Measurements from ENCODE around the gene RBM20. TPM values are rescaled to one million over a fixed set of nuclear protein-coding genes. Genes with fewer than 3 reads are reported as not detected.
"Not testable (repeated sequence)": the region's sequence is repeated elsewhere in the genome, so short reads cannot be mapped to it uniquely, and the experiment has no call there.

Gene RBM20
- polyA plus RNA-seq, 1 donor (not counting 4 experiments of a cell fraction or from before 2014, with no cell fraction given) = 0.01 TPM

- TF ChIP-seq, protein P1, sequence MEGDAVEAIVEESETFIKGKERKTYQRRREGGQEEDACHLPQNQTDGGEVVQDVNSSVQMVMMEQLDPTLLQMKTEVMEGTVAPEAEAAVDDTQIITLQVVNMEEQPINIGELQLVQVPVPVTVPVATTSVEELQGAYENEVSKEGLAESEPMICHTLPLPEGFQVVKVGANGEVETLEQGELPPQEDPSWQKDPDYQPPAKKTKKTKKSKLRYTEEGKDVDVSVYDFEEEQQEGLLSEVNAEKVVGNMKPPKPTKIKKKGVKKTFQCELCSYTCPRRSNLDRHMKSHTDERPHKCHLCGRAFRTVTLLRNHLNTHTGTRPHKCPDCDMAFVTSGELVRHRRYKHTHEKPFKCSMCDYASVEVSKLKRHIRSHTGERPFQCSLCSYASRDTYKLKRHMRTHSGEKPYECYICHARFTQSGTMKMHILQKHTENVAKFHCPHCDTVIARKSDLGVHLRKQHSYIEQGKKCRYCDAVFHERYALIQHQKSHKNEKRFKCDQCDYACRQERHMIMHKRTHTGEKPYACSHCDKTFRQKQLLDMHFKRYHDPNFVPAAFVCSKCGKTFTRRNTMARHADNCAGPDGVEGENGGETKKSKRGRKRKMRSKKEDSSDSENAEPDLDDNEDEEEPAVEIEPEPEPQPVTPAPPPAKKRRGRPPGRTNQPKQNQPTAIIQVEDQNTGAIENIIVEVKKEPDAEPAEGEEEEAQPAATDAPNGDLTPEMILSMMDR (optimal IDR thresholded peaks at IDR 0.05 in 1 of 3, IDR thresholded peaks at IDR 0.05 in 1 of 3, conservative IDR thresholded peaks at IDR 0.05 in 1 of 3; ENCODE audit: extremely low read depth in 1 of 3, insufficient read depth in 2 of 3, low read length in 3 of 3) = no peak
- no peak for TF ChIP-seq EZH2 (IDR thresholded peaks at IDR 0.05; ENCODE audit: low read length)
- Histone ChIP-seq H3K4me2 (ENCODE audit: control insufficient read depth, extremely low read depth, insufficient read depth, low read depth, low read length) (peak overlapping the region; percentile 52), H3K27ac (ENCODE audit: control insufficient read depth, insufficient read depth, low read length) (peak overlapping the region; percentile 54), H3K27me3 (ENCODE audit: control insufficient read depth, extremely low read depth, insufficient read depth, low read length) (no peaks in the 10 kb centered on the region), H3K4me1 (ENCODE audit: control insufficient read depth, extremely low read depth, insufficient read depth, low read length) (peaks cover 14% of the 10 kb centered on the region), H3K4me3 (ENCODE audit: control insufficient read depth in 2 of 3, extremely low read depth in 1 of 3, insufficient read depth in 2 of 3, low read depth in 1 of 3, low read length in 3 of 3) (no peak overlapping the region), H2AFZ (ENCODE audit: control insufficient read depth, low read length) (peak overlapping the region; percentile 82), H3K9me3 (ENCODE audit: control insufficient read depth, low read depth, low read length) (no peaks in the 10 kb centered on the region), H4K20me1 (ENCODE audit: control insufficient read depth, extremely low read depth, insufficient read depth, low read length) (no peaks in the 10 kb centered on the region), H3K9ac (ENCODE audit: control insufficient read depth, extremely low read depth, insufficient read depth, low read length) (peak overlapping the region; percentile 56), H3K36me3 (ENCODE audit: control insufficient read depth in 2 of 2, extremely low read depth in 1 of 2, insufficient read depth in 2 of 2, low read length in 2 of 2) (no peaks in the 10 kb centered on the region), H3K9me1 (ENCODE audit: control insufficient read depth, extremely low read depth, insufficient read depth, low read length) (no peaks in the 10 kb centered on the region), H3K79me2 (ENCODE audit: control insufficient read depth, insufficient read depth, low read length) (no peaks in the 10 kb centered on the region)
- peak; percentile 33 for DNase-seq (ENCODE audit: low read depth, low spot score)
- dilution Hi-C loops (cut with MboI; ENCODE audit: extremely low pct_ligation_motif_present, low sequenced_read_pairs) = no loop called here
- FAIRE-seq = peak; percentile 92
Measured at GRCh38 chr10:110664483-110665420, 20.6 kb downstream of the RBM20 start.

DNA sequence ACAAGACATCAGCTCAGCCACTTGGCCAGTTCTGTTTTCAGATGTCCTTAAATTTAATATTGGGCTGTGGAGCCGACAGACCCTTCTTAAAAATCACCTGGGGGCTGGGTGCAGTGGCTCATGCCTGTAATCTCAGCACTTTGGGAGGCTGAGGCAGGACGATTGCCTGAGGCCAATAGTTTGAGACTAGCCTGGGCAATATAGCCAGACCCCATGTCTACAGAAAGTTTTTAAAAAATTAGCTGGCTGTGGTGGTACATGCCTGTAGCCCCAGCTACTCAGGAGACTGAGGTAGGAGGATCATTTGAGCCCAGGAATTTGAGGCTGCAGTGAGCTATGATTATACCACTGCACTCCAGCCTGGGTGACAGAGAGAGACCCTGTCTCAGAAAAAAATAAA lies 22.1 kb downstream of the RBM20 start:
- DNase-seq (ENCODE audit: low read depth, low spot score); H3K36me3 ChIP-seq (ENCODE audit: control insufficient read depth in 2 of 2, extremely low read depth in 1 of 2, insufficient read depth in 2 of 2, low read length in 2 of 2); FAIRE-seq; H3K9me3 ChIP-seq (ENCODE audit: control insufficient read depth, low read depth, low read length); H2AFZ ChIP-seq (ENCODE audit: control insufficient read depth, low read length); H3K27me3 ChIP-seq (ENCODE audit: control insufficient read depth, extremely low read depth, insufficient read depth, low read length); H3K4me2 ChIP-seq (ENCODE audit: control insufficient read depth, extremely low read depth, insufficient read depth, low read depth, low read length); H4K20me1 ChIP-seq (ENCODE audit: control insufficient read depth, extremely low read depth, insufficient read depth, low read length); H3K4me3 ChIP-seq (ENCODE audit: control insufficient read depth in 2 of 3, extremely low read depth in 1 of 3, insufficient read depth in 2 of 3, low read depth in 1 of 3, low read length in 3 of 3); H3K4me1 ChIP-seq (ENCODE audit: control insufficient read depth, extremely low read depth, insufficient read depth, low read length); H3K27ac ChIP-seq (ENCODE audit: control insufficient read depth, insufficient read depth, low read length); dilution Hi-C loops (cut with MboI; ENCODE audit: extremely low pct_ligation_motif_present, low sequenced_read_pairs); H3K9me1 ChIP-seq (ENCODE audit: control insufficient read depth, extremely low read depth, insufficient read depth, low read length); H3K79me2 ChIP-seq (ENCODE audit: control insufficient read depth, insufficient read depth, low read length); H3K9ac ChIP-seq (ENCODE audit: control insufficient read depth, extremely low read depth, insufficient read depth, low read length): not testable (repeated sequence)

Measured in keratinocyte (primary cell).